ENCODE data around the gene TBC1D8.

The TBC1D8 gene

GRCh38 chr2:100975521-100975785 is 175.7 kb downstream of the TBC1D8 start:
- TF ChIP-seq ZNF274 (IDR thresholded peaks at IDR 0.05; ENCODE audit: low read depth, low read length), result no peak
- TF ChIP-seq SUZ12 (IDR thresholded peaks at IDR 0.05; ENCODE audit: extremely low read depth, insufficient read depth, insufficient read length), result no peak
- TF ChIP-seq YY1 (IDR thresholded peaks at IDR 0.05; ENCODE audit: insufficient read depth, insufficient read length), result no peak
- H3K4me3 ChIP-seq (ENCODE audit: insufficient read length, low read depth), result no peak overlapping the region
- no peak overlapping the region for H3K9ac ChIP-seq (ENCODE audit: insufficient read length, low read depth)
- no peaks in the 10 kb centered on the region for H3K4me1 ChIP-seq (ENCODE audit: insufficient read depth, insufficient read length)
- no peaks in the 10 kb centered on the region for H3K36me3 ChIP-seq (ENCODE audit: insufficient read depth, insufficient read length, low read length)
- H3K9me3 ChIP-seq (ENCODE audit: insufficient read depth, low read length), result no peaks in the 10 kb centered on the region
- no peak for DNase-seq (ENCODE audit: low read depth, low spot score)
- no peaks in the 10 kb centered on the region for H3K27me3 ChIP-seq (ENCODE audit: insufficient read depth, insufficient read length)

- Histone ChIP-seq H3K9ac (ENCODE audit: insufficient read length, low read depth) (no peak overlapping the region), H3K36me3 (ENCODE audit: insufficient read depth, insufficient read length, low read length) (no peaks in the 10 kb centered on the region), H3K9me3 (ENCODE audit: insufficient read depth, low read length) (no peaks in the 10 kb centered on the region), H3K4me3 (ENCODE audit: insufficient read length, low read depth) (no peak overlapping the region), H3K4me1 (ENCODE audit: insufficient read depth, insufficient read length) (no peaks in the 10 kb centered on the region), H3K27me3 (ENCODE audit: insufficient read depth, insufficient read length) (no peaks in the 10 kb centered on the region)
- no peak for TF ChIP-seq SUZ12 (IDR thresholded peaks at IDR 0.05; ENCODE audit: extremely low read depth, insufficient read depth, insufficient read length)
- no peak for TF ChIP-seq YY1 (IDR thresholded peaks at IDR 0.05; ENCODE audit: insufficient read depth, insufficient read length)
- no peak for TF ChIP-seq ZNF274 (IDR thresholded peaks at IDR 0.05; ENCODE audit: low read depth, low read length)
- DNase-seq (ENCODE audit: low read depth, low spot score), result no peak
Observed at GRCh38 chr2:100974712-100975520, 176.3 kb downstream of the TBC1D8 start.

GRCh38 chr2:100972452-100972851 is 178.7 kb downstream of the TBC1D8 start:
- H3K4me1 ChIP-seq (ENCODE audit: insufficient read depth, insufficient read length), result no peaks in the 10 kb centered on the region
- no peaks in the 10 kb centered on the region for H3K36me3 ChIP-seq (ENCODE audit: insufficient read depth, insufficient read length, low read length)
- no peaks in the 10 kb centered on the region for H3K9me3 ChIP-seq (ENCODE audit: insufficient read depth, low read length)
- H3K4me3 ChIP-seq (ENCODE audit: insufficient read length, low read depth), result no peak overlapping the region
- no peak overlapping the region for H3K9ac ChIP-seq (ENCODE audit: insufficient read length, low read depth)
- no peaks in the 10 kb centered on the region for H3K27me3 ChIP-seq (ENCODE audit: insufficient read depth, insufficient read length)
- TF ChIP-seq ZNF274 (IDR thresholded peaks at IDR 0.05; ENCODE audit: low read depth, low read length) (no peak), SUZ12 (IDR thresholded peaks at IDR 0.05; ENCODE audit: extremely low read depth, insufficient read depth, insufficient read length) (no peak), YY1 (IDR thresholded peaks at IDR 0.05; ENCODE audit: insufficient read depth, insufficient read length) (no peak)
- DNase-seq (ENCODE audit: low read depth, low spot score), result no peak

GRCh38 chr2:100971221-100971620 is 180.0 kb downstream of the TBC1D8 start:
- no peaks in the 10 kb centered on the region for H3K9me3 ChIP-seq (ENCODE audit: insufficient read depth, low read length)
- H3K27me3 ChIP-seq (ENCODE audit: insufficient read depth, insufficient read length), result no peaks in the 10 kb centered on the region
- DNase-seq (ENCODE audit: low read depth, low spot score), result no peak
- no peak overlapping the region for H3K4me3 ChIP-seq (ENCODE audit: insufficient read length, low read depth)
- no peak for TF ChIP-seq ZNF274 (IDR thresholded peaks at IDR 0.05; ENCODE audit: low read depth, low read length)
- no peak for TF ChIP-seq SUZ12 (IDR thresholded peaks at IDR 0.05; ENCODE audit: extremely low read depth, insufficient read depth, insufficient read length)
- TF ChIP-seq YY1 (IDR thresholded peaks at IDR 0.05; ENCODE audit: insufficient read depth, insufficient read length), result no peak
- H3K9ac ChIP-seq (ENCODE audit: insufficient read length, low read depth), result no peak overlapping the region
- H3K36me3 ChIP-seq (ENCODE audit: insufficient read depth, insufficient read length, low read length), result no peaks in the 10 kb centered on the region
- H3K4me1 ChIP-seq (ENCODE audit: insufficient read depth, insufficient read length), result no peaks in the 10 kb centered on the region

- no peak for DNase-seq (ENCODE audit: low read depth, low spot score)
- H3K4me1 ChIP-seq (ENCODE audit: insufficient read depth, insufficient read length), result no peaks in the 10 kb centered on the region
- TF ChIP-seq SUZ12 (IDR thresholded peaks at IDR 0.05; ENCODE audit: extremely low read depth, insufficient read depth, insufficient read length), result no peak
- TF ChIP-seq YY1 (IDR thresholded peaks at IDR 0.05; ENCODE audit: insufficient read depth, insufficient read length), result no peak
- no peak for TF ChIP-seq ZNF274 (IDR thresholded peaks at IDR 0.05; ENCODE audit: low read depth, low read length)
- no peak overlapping the region for H3K4me3 ChIP-seq (ENCODE audit: insufficient read length, low read depth)
- H3K27me3 ChIP-seq (ENCODE audit: insufficient read depth, insufficient read length), result no peaks in the 10 kb centered on the region
- no peak overlapping the region for H3K9ac ChIP-seq (ENCODE audit: insufficient read length, low read depth)
- H3K9me3 ChIP-seq (ENCODE audit: insufficient read depth, low read length), result no peaks in the 10 kb centered on the region
- H3K36me3 ChIP-seq (ENCODE audit: insufficient read depth, insufficient read length, low read length), result no peaks in the 10 kb centered on the region
Observed at GRCh38 chr2:100969998-100970397, 181.2 kb downstream of the TBC1D8 start.

GRCh38 chr2:100968146-100969145 is 182.7 kb downstream of the TBC1D8 start:
- Histone ChIP-seq H3K36me3 (ENCODE audit: insufficient read depth, insufficient read length, low read length) (no peaks in the 10 kb centered on the region), H3K4me3 (ENCODE audit: insufficient read length, low read depth) (no peak overlapping the region), H3K9ac (ENCODE audit: insufficient read length, low read depth) (no peak overlapping the region), H3K9me3 (ENCODE audit: insufficient read depth, low read length) (no peaks in the 10 kb centered on the region), H3K27me3 (ENCODE audit: insufficient read depth, insufficient read length) (no peaks in the 10 kb centered on the region), H3K4me1 (ENCODE audit: insufficient read depth, insufficient read length) (no peaks in the 10 kb centered on the region)
- no peak for DNase-seq (ENCODE audit: low read depth, low spot score)
- no peak for TF ChIP-seq ZNF274 (IDR thresholded peaks at IDR 0.05; ENCODE audit: low read depth, low read length)

GRCh38 chr2:100967716-100968115 is 183.5 kb downstream of the TBC1D8 start:
- Histone ChIP-seq H3K27me3 (ENCODE audit: insufficient read depth, insufficient read length) (no peaks in the 10 kb centered on the region), H3K4me3 (ENCODE audit: insufficient read length, low read depth) (no peak overlapping the region), H3K9ac (ENCODE audit: insufficient read length, low read depth) (no peak overlapping the region), H3K4me1 (ENCODE audit: insufficient read depth, insufficient read length) (no peaks in the 10 kb centered on the region), H3K36me3 (ENCODE audit: insufficient read depth, insufficient read length, low read length) (no peaks in the 10 kb centered on the region), H3K9me3 (ENCODE audit: insufficient read depth, low read length) (no peaks in the 10 kb centered on the region)
- TF ChIP-seq YY1 (IDR thresholded peaks at IDR 0.05; ENCODE audit: insufficient read depth, insufficient read length), result no peak
- TF ChIP-seq SUZ12 (IDR thresholded peaks at IDR 0.05; ENCODE audit: extremely low read depth, insufficient read depth, insufficient read length), result no peak
- no peak for TF ChIP-seq ZNF274 (IDR thresholded peaks at IDR 0.05; ENCODE audit: low read depth, low read length)
- no peak for DNase-seq (ENCODE audit: low read depth, low spot score)

Data from NT2/D1 (cell line).